Heart left ventricle (tissue), 13 donors: ENCODE results near the gene FAM124A.

ENCODE experiments used
- CTCF ChIP-seq, 12 donors: fragments of 200-600 bp; sonication (generic) in 4 of 12; IDR thresholded peaks; one replicate each; pipeline versions ENCODE4 v1.5.0 to v1.8.0; 2018 to 2022; ENCODE audit warnings: antibody characterized with exemption in 12 of 12, mild to moderate bottlenecking in 5 of 12
- POLR2A ChIP-seq, 2 donors: fragments of 450-650 bp; IDR thresholded peaks; one replicate each; pipeline ENCODE4 v1.6.1; 2017; ENCODE audit warnings: antibody characterized with exemption in 2 of 2, mild to moderate bottlenecking in 2 of 2, moderate library complexity in 2 of 2
- donor health status: ischemic (EF 13 %, LVEDD 7.1; RV severe dilation, severe dysfunction).
- donor health status: DM: no; HTN: yes; CAD: no.
- donor health status: DM: no; HTN: no; CAD: no.
- donor health status: ischemic (EF 25% LVEDD 6.9; RV normal size, moderate dysfunction).
- donor health status: ischemic (EF 25% LVEDD 5.7; RV mildly dilated, moderate dysfunction).
- donor health status: ischemic (EF 35%, LVEDD 5.7; RV mildly dilated, moderate dysfunction).
- donor health status: nonischemic (EF 11% LVEDD 7.7; RV severe dilation, severe dysfunction).
- donor health status: DM: yes; HTN: yes; CAD: no.
- donor health status: PGD.
- donor health status: ischemic (EF 29% LVEDD 5.4; RV normal size, mild dysfunction).
- donor health status: nonischemic (EF 23%, LVEDD 6.1; RV moderate dilation, normal function).

- TF ChIP-seq CTCF (IDR thresholded peaks at IDR 0.05) = no peak
- no peak for TF ChIP-seq POLR2A (IDR thresholded peaks at IDR 0.05)
These were observed 23.4 kb downstream of the FAM124A start for GRCh38 chr13:51245583-51245982.
